ENCODE measurements around the gene NAA20. TPM values are rescaled to one million over a fixed set of nuclear protein-coding genes. Genes with fewer than 3 reads are reported as not detected.

NAA20 gene
- total RNA-seq, 1 donor from 2014 or later = 36.3 TPM

- H3K4me1 Mint-ChIP-seq (ENCODE audit: unreplicated experiment) = no peaks in the 10 kb centered on the region
- peaks cover 29% of the 10 kb centered on the region for H3K36me3 Mint-ChIP-seq (ENCODE audit: low read depth, unreplicated experiment)
- DNase-seq (ENCODE audit: low spot score) = no peak
- H3K4me3 Mint-ChIP-seq (ENCODE audit: unreplicated experiment) = no peak overlapping the region
- TF ChIP-seq, protein P1, sequence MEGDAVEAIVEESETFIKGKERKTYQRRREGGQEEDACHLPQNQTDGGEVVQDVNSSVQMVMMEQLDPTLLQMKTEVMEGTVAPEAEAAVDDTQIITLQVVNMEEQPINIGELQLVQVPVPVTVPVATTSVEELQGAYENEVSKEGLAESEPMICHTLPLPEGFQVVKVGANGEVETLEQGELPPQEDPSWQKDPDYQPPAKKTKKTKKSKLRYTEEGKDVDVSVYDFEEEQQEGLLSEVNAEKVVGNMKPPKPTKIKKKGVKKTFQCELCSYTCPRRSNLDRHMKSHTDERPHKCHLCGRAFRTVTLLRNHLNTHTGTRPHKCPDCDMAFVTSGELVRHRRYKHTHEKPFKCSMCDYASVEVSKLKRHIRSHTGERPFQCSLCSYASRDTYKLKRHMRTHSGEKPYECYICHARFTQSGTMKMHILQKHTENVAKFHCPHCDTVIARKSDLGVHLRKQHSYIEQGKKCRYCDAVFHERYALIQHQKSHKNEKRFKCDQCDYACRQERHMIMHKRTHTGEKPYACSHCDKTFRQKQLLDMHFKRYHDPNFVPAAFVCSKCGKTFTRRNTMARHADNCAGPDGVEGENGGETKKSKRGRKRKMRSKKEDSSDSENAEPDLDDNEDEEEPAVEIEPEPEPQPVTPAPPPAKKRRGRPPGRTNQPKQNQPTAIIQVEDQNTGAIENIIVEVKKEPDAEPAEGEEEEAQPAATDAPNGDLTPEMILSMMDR (IDR thresholded peaks at IDR 0.05; ENCODE audit: unreplicated experiment) = no peak
- H3K9me3 Mint-ChIP-seq (ENCODE audit: unreplicated experiment) = no peaks in the 10 kb centered on the region
- no peak overlapping the region for H3K27ac Mint-ChIP-seq (ENCODE audit: unreplicated experiment)
- peaks cover 1% of the 10 kb centered on the region for H3K27me3 Mint-ChIP-seq (ENCODE audit: unreplicated experiment)
Observed at GRCh38 chr20:19969507-19970255, 47.5 kb upstream of the NAA20 start.

GRCh38 chr20:19970256-19970765 is 46.9 kb upstream of the NAA20 start:
- Mint-ChIP-seq H3K9me3 (ENCODE audit: unreplicated experiment) (no peaks in the 10 kb centered on the region), H3K27me3 (ENCODE audit: unreplicated experiment) (no peaks in the 10 kb centered on the region)

DNA sequence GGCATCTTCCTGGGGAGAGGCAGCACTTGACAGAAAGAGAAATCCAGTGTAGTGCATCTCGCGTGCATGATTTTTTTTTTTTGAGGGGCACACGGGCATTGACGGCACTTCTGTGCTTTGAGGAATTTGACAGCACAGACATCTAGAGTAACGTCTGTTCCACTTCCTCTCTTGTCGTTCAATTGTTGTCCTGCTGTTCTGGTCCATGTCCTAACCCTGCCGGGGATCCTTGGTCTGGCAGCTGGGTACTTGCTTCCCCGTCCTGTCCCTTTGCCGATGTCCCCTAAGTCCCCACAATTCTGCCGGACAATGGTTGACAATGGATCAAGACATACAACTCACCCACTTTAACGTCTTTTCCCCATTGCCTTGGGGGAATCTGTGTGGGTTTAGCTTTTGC is 46.0 kb upstream of the NAA20 start:
- TF ChIP-seq, protein P1 (IDR thresholded peaks at IDR 0.05; ENCODE audit: unreplicated experiment) = no peak
- Mint-ChIP-seq H3K27me3 (ENCODE audit: unreplicated experiment) (peaks cover 2% of the 10 kb centered on the region), H3K4me3 (ENCODE audit: unreplicated experiment) (peak overlapping the region; percentile 15), H3K36me3 (ENCODE audit: low read depth, unreplicated experiment) (peaks cover 31% of the 10 kb centered on the region), H3K27ac (ENCODE audit: unreplicated experiment) (no peak overlapping the region), H3K9me3 (ENCODE audit: unreplicated experiment) (no peaks in the 10 kb centered on the region), H3K4me1 (ENCODE audit: unreplicated experiment) (no peaks in the 10 kb centered on the region)
- DNase-seq (ENCODE audit: low spot score) = no peak

More at GRCh38 chr20:19970256-19970765, 46.9 kb upstream of the NAA20 start:
- H3K27ac Mint-ChIP-seq (ENCODE audit: unreplicated experiment) = no peak overlapping the region
- peaks cover 26% of the 10 kb centered on the region for H3K36me3 Mint-ChIP-seq (ENCODE audit: low read depth, unreplicated experiment)
- TF ChIP-seq, protein P1 (IDR thresholded peaks at IDR 0.05; ENCODE audit: unreplicated experiment) = no peak
- H3K4me1 Mint-ChIP-seq (ENCODE audit: unreplicated experiment) = no peaks in the 10 kb centered on the region
- H3K4me3 Mint-ChIP-seq (ENCODE audit: unreplicated experiment) = no peak overlapping the region
- DNase-seq (ENCODE audit: low spot score) = no peak

DNA sequence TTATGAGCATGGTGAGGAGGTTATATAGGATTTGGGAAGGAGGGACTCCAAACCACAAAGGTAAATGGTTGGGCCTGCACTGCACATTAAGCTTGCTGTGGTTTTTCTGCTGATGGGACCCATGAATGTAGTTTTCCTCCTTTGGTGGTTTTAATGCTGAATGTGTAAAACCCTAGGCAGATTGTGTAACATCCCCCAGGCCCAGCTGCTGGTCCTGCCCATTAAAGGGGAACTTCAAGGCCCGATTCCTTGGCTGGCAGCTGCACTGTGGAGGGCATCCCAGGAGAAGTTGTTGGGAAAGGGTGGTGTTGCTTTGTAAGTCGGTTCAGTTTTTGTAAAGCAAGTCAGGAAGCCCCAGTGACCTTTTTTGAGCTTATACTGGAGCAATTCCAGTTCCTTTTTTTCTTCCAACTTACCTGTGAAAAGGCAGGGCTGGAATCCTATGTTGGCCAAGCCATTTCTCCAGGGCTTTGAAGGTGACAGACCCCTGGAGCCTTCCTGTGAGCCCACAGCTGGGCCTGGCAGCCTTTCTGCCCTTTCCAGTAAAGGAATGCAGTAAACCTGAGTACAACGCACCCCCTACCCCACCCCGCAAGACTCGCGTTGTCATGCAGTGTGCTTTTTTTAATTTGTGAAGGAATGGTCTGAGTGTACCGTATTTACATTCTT is 43.1 kb upstream of the NAA20 start:
- no peak overlapping the region for H3K4me3 Mint-ChIP-seq (ENCODE audit: unreplicated experiment)
- TF ChIP-seq, protein P1 (IDR thresholded peaks at IDR 0.05; ENCODE audit: unreplicated experiment) = no peak
- no peak for DNase-seq (ENCODE audit: low spot score)
- H3K27me3 Mint-ChIP-seq (ENCODE audit: unreplicated experiment) = peaks cover 2% of the 10 kb centered on the region
- peaks cover 47% of the 10 kb centered on the region for H3K36me3 Mint-ChIP-seq (ENCODE audit: low read depth, unreplicated experiment)
- H3K9me3 Mint-ChIP-seq (ENCODE audit: unreplicated experiment) = no peaks in the 10 kb centered on the region
- H3K4me1 Mint-ChIP-seq (ENCODE audit: unreplicated experiment) = peaks cover 5% of the 10 kb centered on the region
- H3K27ac Mint-ChIP-seq (ENCODE audit: unreplicated experiment) = no peak overlapping the region

Data from endothelial cell (in vitro differentiated cells).